RWPE1 (cell line): ENCODE data around the gene PTPRE.
A peak's percentile ranks its signal among the peaks of the same experiment; 100 is the strongest.

ENCODE experiments used
- CTCF ChIA-PET: fragments of 350-600 bp; sonication (Branson Sonifier 250); formaldehyde crosslinking; extraction: SDS; loops from one replicate; lab custom pipeline; 2021; lab: Yijun Ruan, JAX
- POLR2A ChIA-PET: fragments of 400-600 bp; formaldehyde crosslinking; extraction: SDS; loops from one replicate; lab custom pipeline; 2020; ENCODE audit warnings: antibody characterized with exemption; ENCODE audit not compliant: low non-redundant PET; lab: Yijun Ruan, JAX
- DNase-seq: peaks from one replicate; pipeline ENCODE4 v3.0.0; 2012; ENCODE audit warnings: low spot score
- H3K27ac ChIP-seq: fragments of 450-650 bp; 2 replicates; pipeline ENCODE4 v1.5.1; 2017
- CTCF ChIP-seq: fragments of 450-650 bp; conservative IDR thresholded peaks from 2 replicates; pipeline ENCODE4 v1.5.1; 2017; ENCODE audit warnings: low read depth, mild to moderate bottlenecking

PTPRE gene

DNA sequence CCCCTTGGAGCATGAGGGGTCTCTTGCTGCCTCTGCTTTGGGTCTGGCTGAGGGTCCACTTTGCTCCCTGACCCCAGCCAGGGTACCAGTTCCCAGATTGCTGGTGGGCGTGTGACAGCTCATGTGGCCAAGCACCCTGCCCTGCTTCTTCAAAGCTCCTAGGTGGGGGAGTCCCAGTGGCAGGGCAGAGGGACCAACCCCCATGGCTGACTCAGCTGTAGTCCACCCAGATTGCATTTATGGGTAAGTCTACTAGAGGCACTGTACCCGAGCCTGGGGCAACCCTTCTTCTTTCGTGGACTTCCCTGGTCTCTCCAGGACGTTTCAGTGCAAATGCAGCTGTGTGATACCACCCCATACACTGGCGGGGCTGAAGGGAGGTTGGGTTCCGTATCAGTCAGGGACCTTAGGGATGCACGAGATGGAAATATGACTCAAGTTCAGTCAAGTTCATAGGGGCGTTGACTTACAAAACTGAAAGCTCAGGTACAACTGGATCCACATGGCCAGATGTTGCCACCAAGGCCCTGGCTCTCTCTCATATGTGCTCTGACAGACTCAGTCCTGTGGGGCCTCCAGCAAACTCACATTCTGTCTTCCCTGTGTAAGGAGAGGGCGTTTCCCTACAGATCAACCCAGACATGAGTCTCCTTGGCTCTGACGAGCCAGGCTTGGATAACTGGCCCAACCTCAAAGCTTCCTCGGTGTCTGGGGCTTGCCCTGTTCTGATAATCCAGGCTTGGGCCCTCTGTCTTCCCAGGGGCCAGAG, 13.6 kb downstream of the PTPRE start:
- DNase-seq, result no peak
- no peak for TF ChIP-seq CTCF
- ChIA-PET CTCF (interaction anchor here (0.8 to 5.4 kb wide), 2 partner anchors 91 to 115 kb away, joined by 3 to 18 read pairs; no protein-coding TSS in a partner anchor), POLR2A (no interaction called here)
- peak overlapping the region; percentile 95 for H3K27ac ChIP-seq

GRCh38 chr10:127921075-127921752, 14.3 kb downstream of the PTPRE start:
- no peak for DNase-seq
- CTCF ChIA-PET, result interaction anchor here (0.5 to 5.4 kb wide), 3 partner anchors 90 to 779 kb away, joined by 3 to 18 read pairs (median 6); no protein-coding TSS in a partner anchor

DNA sequence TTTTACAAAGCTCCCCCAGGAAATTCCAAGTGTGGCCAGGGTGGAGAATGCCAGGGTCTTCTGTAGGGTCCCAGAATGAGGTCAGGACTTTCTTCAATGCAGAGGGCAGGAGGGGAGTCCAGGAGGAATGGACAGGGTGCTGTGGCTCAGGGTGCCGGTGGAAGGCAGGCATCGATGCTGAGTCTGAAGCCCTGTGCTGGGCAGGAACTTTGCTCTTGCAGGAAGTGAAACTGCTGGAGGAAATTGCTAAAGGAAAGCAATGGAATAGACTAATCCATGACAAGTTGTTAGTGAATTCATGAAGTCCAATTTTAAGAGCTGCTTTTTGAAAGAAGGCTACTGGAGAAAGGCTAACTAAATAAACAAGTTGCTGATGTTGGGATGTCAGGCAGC, 14.8 kb downstream of the PTPRE start:
- no peak for DNase-seq
- no peak for TF ChIP-seq CTCF
- CTCF ChIA-PET, result interaction anchor here (0.5 to 5.4 kb wide), 5 partner anchors 15 to 779 kb away, joined by 3 to 18 read pairs (median 5); partner anchors contain the start of gene PTPRE
- POLR2A ChIA-PET, result no interaction called here
- H3K27ac ChIP-seq, result peak overlapping the region; percentile 95

More at GRCh38 chr10:127921075-127921752, 14.3 kb downstream of the PTPRE start:
- H3K27ac ChIP-seq, result peak overlapping the region; percentile 95
- POLR2A ChIA-PET, result no interaction called here
- no peak for TF ChIP-seq CTCF

DNA sequence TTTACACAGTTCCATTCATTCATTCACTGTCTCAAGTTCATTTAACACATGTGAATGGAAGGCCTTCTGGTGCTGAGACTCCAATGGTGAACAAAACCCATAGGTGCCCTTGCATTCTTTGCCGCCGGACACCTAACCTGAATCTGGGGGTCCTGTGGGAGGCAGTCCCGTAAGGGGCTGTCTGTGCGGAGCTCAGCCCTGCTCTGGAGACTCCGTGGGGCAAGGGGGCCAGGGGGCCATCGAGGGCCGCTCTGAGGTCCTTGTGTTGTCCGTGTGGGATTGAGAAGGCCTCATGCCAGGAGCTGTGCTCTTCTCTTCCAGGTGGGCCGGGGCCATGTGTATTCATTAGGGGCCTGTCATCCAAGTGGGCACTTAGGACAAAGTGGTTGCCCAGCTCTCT, 15.3 kb downstream of the PTPRE start:
- CTCF ChIA-PET, result interaction anchor here (0.9 to 5.4 kb wide), 3 partner anchors 15 to 147 kb away, joined by 3 to 18 read pairs (median 5); partner anchors contain the start of gene PTPRE
- no peak for TF ChIP-seq CTCF
- DNase-seq, result no peak
- POLR2A ChIA-PET, result no interaction called here
- peak overlapping the region; percentile 95 for H3K27ac ChIP-seq

GRCh38 chr10:127922675-127923366, 15.9 kb downstream of the PTPRE start:
- H3K27ac ChIP-seq, result peak overlapping the region; percentile 95
- peak; percentile 93 for DNase-seq
- TF ChIP-seq CTCF, result no peak
- CTCF ChIA-PET, result interaction anchor here (0.9 to 5.4 kb wide), 4 partner anchors 16 to 146 kb away, joined by 3 to 18 read pairs (median 6); partner anchors contain the start of gene PTPRE
- POLR2A ChIA-PET, result no interaction called here

GRCh38 chr10:127923646-127924045, 16.7 kb downstream of the PTPRE start:
- CTCF ChIA-PET, result interaction anchor here (0.7 to 3.2 kb wide), 4 partner anchors 17 to 88 kb away, joined by 4 to 8 read pairs (median 6); partner anchors contain the start of gene PTPRE
- POLR2A ChIA-PET, result no interaction called here
- H3K27ac ChIP-seq, result peak overlapping the region; percentile 95
- DNase-seq, result no peak
- no peak for TF ChIP-seq CTCF
